HEK293 (cell line): ENCODE data around the gene TECPR2.

ENCODE experiments used
- CTCF ChIP-seq: fragments of 450-650 bp; formaldehyde crosslinking; IDR thresholded peaks from 2 replicates; pipeline ENCODE4 v1.5.1; 2016; ENCODE audit warnings: missing biosample characterization, missing genetic modification characterization
- KLF9 ChIP-seq: fragments of 450-650 bp; formaldehyde crosslinking; IDR thresholded peaks from 2 replicates; pipeline ENCODE4 v1.5.1; 2016; ENCODE audit warnings: missing biosample characterization, missing genetic modification characterization, low read depth
- TCF7L2 ChIP-seq: IDR thresholded peaks from 2 replicates; pipeline ENCODE4 v1.6.1; 2011; ENCODE audit warnings: low read depth, mild to moderate bottlenecking, inconsistent platforms, low read length, moderate library complexity, borderline replicate concordance
- ZNF404 ChIP-seq: fragments of 450-650 bp; formaldehyde crosslinking; IDR thresholded peaks from 2 replicates; pipeline ENCODE4 v1.5.1; 2017; ENCODE audit warnings: missing biosample characterization, missing genetic modification characterization
- ZNF488 ChIP-seq: fragments of 450-650 bp; formaldehyde crosslinking; IDR thresholded peaks from 2 replicates; pipeline ENCODE4 v1.5.1; 2016; ENCODE audit warnings: missing biosample characterization, missing genetic modification characterization
- ZNF530 ChIP-seq: fragments of 450-650 bp; formaldehyde crosslinking; IDR thresholded peaks from 2 replicates; pipeline ENCODE4 v1.5.1; 2016; ENCODE audit warnings: low read depth, missing biosample characterization, missing genetic modification characterization
- ZNF558 ChIP-seq: fragments of 450-650 bp; formaldehyde crosslinking; IDR thresholded peaks from 2 replicates; pipeline ENCODE4 v1.5.1; 2016; ENCODE audit warnings: missing biosample characterization, missing genetic modification characterization
- ZNF792 ChIP-seq: fragments of 450-650 bp; formaldehyde crosslinking; IDR thresholded peaks from 2 replicates; pipeline ENCODE4 v1.5.1; 2016; ENCODE audit warnings: missing biosample characterization, missing genetic modification characterization

- TF ChIP-seq ZNF558 (tag by site-specific recombination) (no peak; the same call in 1 of the 2 replicates), KLF9 (tag by site-specific recombination) (no peak), ZNF530 (tag by site-specific recombination) (no peak), ZNF792 (tag by site-specific recombination) (no peak), ZNF404 (tag by site-specific recombination) (no peak), CTCF (tag by site-specific recombination) (no peak), TCF7L2 (no peak), ZNF488 (tag by site-specific recombination) (no peak)
These were observed 162.6 kb downstream of the TECPR2 start for GRCh38 chr14:102525219-102525928.
